ENCODE results near the gene KRT2. TPM values are rescaled to one million over a fixed set of nuclear protein-coding genes. Genes with fewer than 3 reads are reported as not detected.

The KRT2 gene
- total RNA-seq, 1 donor from 2014 or later: not detected

GRCh38 chr12:52603314-52603713, 48.7 kb downstream of the KRT2 start:
- TF ChIP-seq, protein P1, sequence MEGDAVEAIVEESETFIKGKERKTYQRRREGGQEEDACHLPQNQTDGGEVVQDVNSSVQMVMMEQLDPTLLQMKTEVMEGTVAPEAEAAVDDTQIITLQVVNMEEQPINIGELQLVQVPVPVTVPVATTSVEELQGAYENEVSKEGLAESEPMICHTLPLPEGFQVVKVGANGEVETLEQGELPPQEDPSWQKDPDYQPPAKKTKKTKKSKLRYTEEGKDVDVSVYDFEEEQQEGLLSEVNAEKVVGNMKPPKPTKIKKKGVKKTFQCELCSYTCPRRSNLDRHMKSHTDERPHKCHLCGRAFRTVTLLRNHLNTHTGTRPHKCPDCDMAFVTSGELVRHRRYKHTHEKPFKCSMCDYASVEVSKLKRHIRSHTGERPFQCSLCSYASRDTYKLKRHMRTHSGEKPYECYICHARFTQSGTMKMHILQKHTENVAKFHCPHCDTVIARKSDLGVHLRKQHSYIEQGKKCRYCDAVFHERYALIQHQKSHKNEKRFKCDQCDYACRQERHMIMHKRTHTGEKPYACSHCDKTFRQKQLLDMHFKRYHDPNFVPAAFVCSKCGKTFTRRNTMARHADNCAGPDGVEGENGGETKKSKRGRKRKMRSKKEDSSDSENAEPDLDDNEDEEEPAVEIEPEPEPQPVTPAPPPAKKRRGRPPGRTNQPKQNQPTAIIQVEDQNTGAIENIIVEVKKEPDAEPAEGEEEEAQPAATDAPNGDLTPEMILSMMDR (conservative IDR thresholded peaks at IDR 0.05): no peak

DNA sequence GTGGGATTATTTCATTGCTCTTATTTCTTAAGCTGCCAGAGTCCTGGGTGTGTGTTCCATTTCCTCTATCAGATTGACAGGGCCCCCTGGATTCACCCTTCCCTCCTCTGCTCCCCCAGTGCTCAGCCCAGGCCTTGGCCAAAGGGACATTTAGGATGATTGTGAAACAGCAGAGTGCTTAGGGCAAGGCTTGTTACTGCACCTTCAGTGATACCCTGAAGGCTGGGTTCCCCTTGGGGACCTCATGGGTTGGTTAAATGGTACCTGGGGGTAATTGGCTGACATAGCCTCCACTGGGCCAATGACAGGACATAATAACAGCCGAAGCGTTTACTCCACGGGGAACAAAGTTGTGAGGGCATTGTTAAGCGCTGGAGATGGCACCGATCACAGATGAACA, 49.5 kb downstream of the KRT2 start:
- H3K27ac Mint-ChIP-seq: no peak overlapping the region
- H3K36me3 Mint-ChIP-seq: no peaks in the 10 kb centered on the region
- no peak for DNase-seq (ENCODE audit: extremely low spot score, unreplicated experiment)

More at GRCh38 chr12:52603314-52603713, 48.7 kb downstream of the KRT2 start:
- H3K27me3 Mint-ChIP-seq: peaks cover 44% of the 10 kb centered on the region
- no peaks in the 10 kb centered on the region for H3K4me1 Mint-ChIP-seq (ENCODE audit: unreplicated experiment)
- DNase-seq (ENCODE audit: extremely low spot score, unreplicated experiment): no peak
- no peaks in the 10 kb centered on the region for H3K9me3 Mint-ChIP-seq
- no peak overlapping the region for H3K4me3 Mint-ChIP-seq
- H3K27ac Mint-ChIP-seq: no peak overlapping the region
- H3K36me3 Mint-ChIP-seq: no peaks in the 10 kb centered on the region

DNA sequence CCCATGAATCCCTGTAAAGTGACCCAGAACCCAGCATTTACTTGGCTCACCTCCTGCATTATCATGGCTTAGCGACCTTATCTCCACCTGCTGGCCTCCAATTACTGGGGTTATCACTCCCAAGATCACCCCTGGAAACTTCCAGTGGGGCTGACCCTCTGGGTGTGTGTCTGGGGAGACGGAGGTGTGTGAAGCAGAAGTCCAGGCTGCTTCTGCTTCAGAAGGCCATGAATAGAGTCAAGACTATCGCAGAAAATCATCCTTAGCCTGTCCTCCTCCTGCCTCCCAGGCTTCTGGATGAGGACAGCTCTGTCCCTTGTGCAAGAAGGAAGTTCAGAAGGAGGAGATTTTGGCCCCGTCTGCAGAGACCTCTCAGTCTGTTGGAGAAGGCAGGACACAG, 50.3 kb downstream of the KRT2 start:
- DNase-seq (ENCODE audit: extremely low spot score, unreplicated experiment): no peak
- no peaks in the 10 kb centered on the region for H3K9me3 Mint-ChIP-seq
- H3K4me3 Mint-ChIP-seq: no peak overlapping the region
- H3K27ac Mint-ChIP-seq: no peak overlapping the region
- peaks cover 42% of the 10 kb centered on the region for H3K27me3 Mint-ChIP-seq
- TF ChIP-seq, protein P1 (conservative IDR thresholded peaks at IDR 0.05): no peak
- no peaks in the 10 kb centered on the region for H3K4me1 Mint-ChIP-seq (ENCODE audit: unreplicated experiment)
- H3K36me3 Mint-ChIP-seq: no peaks in the 10 kb centered on the region

More for the DNA sequence above, 49.5 kb downstream of the KRT2 start:
- H3K9me3 Mint-ChIP-seq: no peaks in the 10 kb centered on the region
- no peaks in the 10 kb centered on the region for H3K4me1 Mint-ChIP-seq (ENCODE audit: unreplicated experiment)
- no peak overlapping the region for H3K4me3 Mint-ChIP-seq
- TF ChIP-seq, protein P1 (conservative IDR thresholded peaks at IDR 0.05): no peak
- H3K27me3 Mint-ChIP-seq: peaks cover 45% of the 10 kb centered on the region

GRCh38 chr12:52600941-52601481, 51.0 kb downstream of the KRT2 start, which contains the start of gene KRT72:
KRT72 (minus strand) TSS chr12:52601463; CDS start chr12:52601452, 11 bp downstream.
- H3K4me1 Mint-ChIP-seq (ENCODE audit: unreplicated experiment): no peaks in the 10 kb centered on the region
- TF ChIP-seq, protein P1 (conservative IDR thresholded peaks at IDR 0.05): no peak
- no peaks in the 10 kb centered on the region for H3K36me3 Mint-ChIP-seq
- H3K4me3 Mint-ChIP-seq: no peak within 1 kb of the TSS
- H3K27ac Mint-ChIP-seq: no peak within 1 kb of the TSS
- DNase-seq (ENCODE audit: extremely low spot score, unreplicated experiment): no peak
- H3K9me3 Mint-ChIP-seq: no peaks in the 10 kb centered on the region
- H3K27me3 Mint-ChIP-seq: peaks cover 41% of the 10 kb centered on the region

DNA sequence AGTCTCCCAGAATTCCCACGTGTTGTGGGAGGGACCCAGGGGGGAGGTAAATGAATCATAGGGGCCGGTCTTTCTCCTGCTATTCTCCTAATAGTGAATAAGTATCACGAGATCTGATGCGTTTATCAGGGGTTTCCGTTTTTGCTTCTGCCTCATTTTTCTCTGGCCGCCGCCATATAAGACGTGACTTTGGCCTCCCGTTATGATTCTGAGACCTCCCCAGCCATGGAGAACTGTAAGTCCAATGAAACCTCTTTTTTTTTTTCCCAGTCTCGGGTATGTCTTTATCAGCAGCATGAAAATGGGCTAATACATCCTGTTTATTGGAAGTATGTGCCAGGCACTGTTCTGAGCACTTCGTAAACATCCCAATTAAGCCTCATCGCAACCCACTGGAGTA, 51.5 kb downstream of the KRT2 start:
- H3K36me3 Mint-ChIP-seq: no peaks in the 10 kb centered on the region
- H3K27me3 Mint-ChIP-seq: peaks cover 36% of the 10 kb centered on the region
- H3K4me3 Mint-ChIP-seq: no peak overlapping the region
- H3K27ac Mint-ChIP-seq: no peak overlapping the region
- no peaks in the 10 kb centered on the region for H3K9me3 Mint-ChIP-seq
- no peak for DNase-seq (ENCODE audit: extremely low spot score, unreplicated experiment)
- TF ChIP-seq, protein P1 (conservative IDR thresholded peaks at IDR 0.05): no peak
- H3K4me1 Mint-ChIP-seq (ENCODE audit: unreplicated experiment): no peaks in the 10 kb centered on the region
